ENCODE results near the gene TAF7.

Gene TAF7

GRCh38 chr5:141269195-141269594 is 51.4 kb downstream of the TAF7 start (continued):
- TF ChIP-seq CSRNP3 (CRISPR knock-in tag; IDR thresholded peaks at IDR 0.05) (no peak), OSR1 (CRISPR knock-in tag; IDR thresholded peaks at IDR 0.05) (no peak), ZNF565 (CRISPR knock-in tag; conservative IDR thresholded peaks at IDR 0.05; ENCODE audit: low read depth) (no peak), TOX (CRISPR knock-in tag; IDR thresholded peaks at IDR 0.05; ENCODE audit: borderline replicate concordance) (no peak), TCF4 (CRISPR knock-in tag; IDR thresholded peaks at IDR 0.05; ENCODE audit: borderline replicate concordance) (no peak), BACH2 (CRISPR knock-in tag; IDR thresholded peaks at IDR 0.05; ENCODE audit: borderline replicate concordance) (no peak), SNAI2 (CRISPR knock-in tag; IDR thresholded peaks at IDR 0.05) (no peak), PPARA (CRISPR knock-in tag; IDR thresholded peaks at IDR 0.05; ENCODE audit: borderline replicate concordance) (no peak), GLIS3 (CRISPR knock-in tag; IDR thresholded peaks at IDR 0.05) (no peak), ARNTL (CRISPR knock-in tag; IDR thresholded peaks at IDR 0.05; ENCODE audit: borderline replicate concordance, low read depth) (no peak)

Data from SK-N-SH treated with all-trans-retinoic acid at 6 μM for 48 hours (cell line).